H9 (cell line): ENCODE measurements around the gene PRKCA. TPM values are rescaled to one million over a fixed set of nuclear protein-coding genes. Genes with fewer than 3 reads are reported as not detected.

Source experiments
- DNase-seq: peaks from one replicate; pipeline ENCODE4 v3.0.0-alpha.2; 2017
- H2AFZ ChIP-seq: one replicate; pipeline ENCODE4 v1.6.1; 2013; ENCODE audit warnings: mild to moderate bottlenecking, low read length, control low read depth, moderate library complexity
- H2AK5ac ChIP-seq: 2 replicates; pipeline ENCODE4 v1.6.1; 2013; ENCODE audit warnings: low read length, control low read depth, mixed read lengths; ENCODE audit not compliant: insufficient read length
- H2BK120ac ChIP-seq: one replicate; pipeline ENCODE4 v1.6.1; 2013; ENCODE audit warnings: low read depth, mild to moderate bottlenecking, low read length, control low read depth, inconsistent platforms; ENCODE audit not compliant: poor library complexity, severe bottlenecking
- H2BK12ac ChIP-seq: 2 replicates; pipeline ENCODE4 v1.6.1; 2013; ENCODE audit warnings: low read length, control low read depth, mixed read lengths, low read depth; ENCODE audit not compliant: insufficient read length
- H2BK15ac ChIP-seq: 2 replicates; pipeline ENCODE4 v1.6.1; 2013; ENCODE audit warnings: low read depth, low read length, control low read depth
- H2BK20ac ChIP-seq: one replicate; pipeline ENCODE4 v1.6.1; 2013; ENCODE audit warnings: low read depth, mild to moderate bottlenecking, low read length, control low read depth, inconsistent platforms; ENCODE audit not compliant: poor library complexity, severe bottlenecking
- H2BK5ac ChIP-seq: 2 replicates; pipeline ENCODE4 v1.6.1; 2013; ENCODE audit warnings: low read length, control low read depth, mixed read lengths; ENCODE audit not compliant: insufficient read length
- H3K14ac ChIP-seq: 2 replicates; pipeline ENCODE4 v1.6.1; 2013; ENCODE audit warnings: low read length, control low read depth; ENCODE audit not compliant: insufficient read depth
- H3K18ac ChIP-seq: 2 replicates; pipeline ENCODE4 v1.6.1; 2013; ENCODE audit warnings: low read depth, mild to moderate bottlenecking, mixed read lengths, low read length, control low read depth; ENCODE audit not compliant: insufficient read length
- H3K23ac ChIP-seq: 2 replicates; pipeline ENCODE4 v1.6.1; 2013; ENCODE audit warnings: low read length, control low read depth, mixed read lengths, low read depth; ENCODE audit not compliant: insufficient read length
- H3K23me2 ChIP-seq: 2 replicates; pipeline ENCODE4 v1.6.1; 2013; ENCODE audit warnings: low read depth, mild to moderate bottlenecking, mixed read lengths, low read length, control low read depth; ENCODE audit not compliant: insufficient read length, poor library complexity, severe bottlenecking
- H3K27ac ChIP-seq: 2 replicates; pipeline ENCODE4 v1.5.1; 2013; ENCODE audit warnings: low read length, control low read depth, mixed read lengths, low read depth; ENCODE audit not compliant: insufficient read length
- H3K27me3 ChIP-seq: 2 replicates; pipeline ENCODE4 v1.6.1; 2013; ENCODE audit warnings: low read length, control low read depth, inconsistent platforms; ENCODE audit not compliant: insufficient read depth
- H3K4ac ChIP-seq: 2 replicates; pipeline ENCODE4 v1.6.1; 2013; ENCODE audit warnings: low read depth, mild to moderate bottlenecking, control low read depth, inconsistent platforms, low read length, moderate library complexity
- H3K4me1 ChIP-seq: 2 replicates; pipeline ENCODE4 v1.6.1; 2013; ENCODE audit warnings: low read length, control low read depth, inconsistent platforms; ENCODE audit not compliant: insufficient read depth
- H3K4me2 ChIP-seq: 2 replicates; pipeline ENCODE4 v1.6.1; 2013; ENCODE audit warnings: low read length, control low read depth, mixed read lengths; ENCODE audit not compliant: insufficient read length, insufficient read depth
- H3K56ac ChIP-seq: 2 replicates; pipeline ENCODE4 v1.6.1; 2013; ENCODE audit warnings: low read depth, mild to moderate bottlenecking, mixed read lengths, low read length, control low read depth; ENCODE audit not compliant: insufficient read length
- H3K79me1 ChIP-seq: 2 replicates; pipeline ENCODE4 v1.6.1; 2013; ENCODE audit warnings: low read depth, mild to moderate bottlenecking, moderate library complexity, low read length, control low read depth, inconsistent platforms; ENCODE audit not compliant: insufficient read depth, poor library complexity, severe bottlenecking
- H3K79me2 ChIP-seq: 2 replicates; pipeline ENCODE4 v1.6.1; 2013; ENCODE audit warnings: low read length, control low read depth, inconsistent platforms; ENCODE audit not compliant: insufficient read depth
- H3K9ac ChIP-seq: 2 replicates; pipeline ENCODE4 v1.6.1; 2013; ENCODE audit warnings: low read length, control low read depth, mixed read lengths; ENCODE audit not compliant: insufficient read length; ENCODE audit errors: extremely low read depth
- H3K9me3 ChIP-seq: one replicate; pipeline ENCODE4 v1.6.1; 2013; ENCODE audit warnings: low read depth, low read length, inconsistent platforms; ENCODE audit not compliant: control insufficient read depth
- H3T11ph ChIP-seq: one replicate; pipeline ENCODE4 v1.6.1; 2013; ENCODE audit warnings: mild to moderate bottlenecking, low read length, control low read depth, inconsistent platforms
- H4K20me1 ChIP-seq: one replicate; pipeline ENCODE4 v1.6.1; 2013; ENCODE audit not compliant: control insufficient read depth, insufficient read length, insufficient read depth
- H4K5ac ChIP-seq: 2 replicates; pipeline ENCODE4 v1.6.1; 2013; ENCODE audit warnings: low read depth, mild to moderate bottlenecking, mixed read lengths, low read length, control low read depth; ENCODE audit not compliant: insufficient read length
- H4K8ac ChIP-seq: replicated peaks from 2 replicates; pipeline ENCODE4 v1.6.1; 2013; ENCODE audit warnings: low read length, control low read depth, mixed read lengths, low read depth; ENCODE audit not compliant: insufficient read length
- H4K91ac ChIP-seq: 2 replicates; pipeline ENCODE4 v1.6.1; 2013; ENCODE audit warnings: low read depth, mild to moderate bottlenecking, moderate library complexity, mixed read lengths, low read length, control low read depth; ENCODE audit not compliant: insufficient read length
- H3K27ac Mint-ChIP-seq, 3 experiments: 2 replicates in 2 of 3; 3 replicates in 1 of 3; pipeline ENCODE4 v1.8.0; 2020 to 2021; ENCODE audit warnings: mixed read lengths in 3 of 3, mild to moderate bottlenecking in 1 of 3, moderate library complexity in 1 of 3
- H3K27me3 Mint-ChIP-seq: 2 replicates; pipeline ENCODE4 v1.8.0; 2021; ENCODE audit warnings: low read depth, mild to moderate bottlenecking, moderate library complexity, mixed read lengths
- H3K36me3 Mint-ChIP-seq, 3 experiments: 2 replicates in 2 of 3; 3 replicates in 1 of 3; pipeline ENCODE4 v1.8.0; 2020 to 2021; ENCODE audit warnings: low read depth in 3 of 3, mixed read lengths in 3 of 3; ENCODE audit not compliant: insufficient read depth in 1 of 3
- H3K4me1 Mint-ChIP-seq, 2 experiments: 2 replicates each; pipeline ENCODE4 v1.8.0; 2020; ENCODE audit warnings: mixed read lengths in 2 of 2
- H3K4me3 Mint-ChIP-seq, 2 experiments: 2 replicates in 1 of 2; 3 replicates in 1 of 2; pipeline ENCODE4 v1.8.0; 2020 to 2021; ENCODE audit warnings: mild to moderate bottlenecking in 2 of 2, mixed read lengths in 2 of 2, moderate library complexity in 1 of 2
- H3K9me3 Mint-ChIP-seq, 2 experiments: 2 replicates in 1 of 2; 3 replicates in 1 of 2; pipeline ENCODE4 v1.8.0; 2020; ENCODE audit warnings: mild to moderate bottlenecking in 2 of 2, mixed read lengths in 2 of 2, moderate library complexity in 1 of 2
- CTCF ChIP-seq: fragments of 200-600 bp; sonication (generic); conservative IDR thresholded peaks from 3 replicates; pipeline ENCODE4 v1.8.0; 2021; ENCODE audit warnings: antibody characterized with exemption, mild to moderate bottlenecking
- WGBS: extraction: QIAGEN DNeasy Blood & Tissue Kit; methylation state at CpG from one replicate; pipeline ENCODE4 v1.1.7; 2013; ENCODE audit warnings: missing lambda C conversion rate, low lambda C conversion rate, mixed read lengths; ENCODE audit not compliant: insufficient read length; ENCODE audit errors: extremely low coverage; 5-methylcytosine and 5-hydroxymethylcytosine counted together
- total RNA-seq: library from RNA; stranded (reverse); gene quantifications from 2 replicates; pipeline ENCODE4 v1.2.1, GENCODE V29; 2021

Gene PRKCA
- total RNA-seq, 1 experiment from 2014 or later: 10.5 TPM

- no peak overlapping the region for H2BK20ac ChIP-seq
- H3K4me1 ChIP-seq: no peaks in the 10 kb centered on the region
- H3K9me3 ChIP-seq: peaks cover 5% of the 10 kb centered on the region
- H3K36me3 Mint-ChIP-seq: peaks cover 4 to 13% (median 4%) of the 10 kb centered on the region in 3 experiments; a peak in 5 of 7 replicates
- no peak overlapping the region for H2BK15ac ChIP-seq
- no peaks in the 10 kb centered on the region for H3K79me2 ChIP-seq
- no peak overlapping the region for H2BK12ac ChIP-seq
- no peaks in the 10 kb centered on the region for H3K27me3 ChIP-seq
- WGBS: no CpG with 5 or more reads among the region's 2 CpGs
- no peak overlapping the region for H2AFZ ChIP-seq
- H3K18ac ChIP-seq: no peak overlapping the region
- H2BK120ac ChIP-seq: no peak overlapping the region
- H3K14ac ChIP-seq: no peak overlapping the region
- no peaks in the 10 kb centered on the region for H3K23me2 ChIP-seq
- no peak overlapping the region for H3K4me2 ChIP-seq
- no peak overlapping the region for H3K27ac ChIP-seq
- H3K79me1 ChIP-seq: no peaks in the 10 kb centered on the region
- H3K9ac ChIP-seq: no peak overlapping the region
- H3K56ac ChIP-seq: no peak overlapping the region
- H3T11ph ChIP-seq: no peak overlapping the region
- no peak overlapping the region for H4K8ac ChIP-seq
- no peak overlapping the region for H4K5ac ChIP-seq
- no peak overlapping the region for H4K91ac ChIP-seq
- TF ChIP-seq CTCF: no peak
- H3K4me3 Mint-ChIP-seq: no peak overlapping the region
- no peak overlapping the region for H2BK5ac ChIP-seq
- no peaks in the 10 kb centered on the region for H4K20me1 ChIP-seq
- no peak for DNase-seq
- H3K27me3 Mint-ChIP-seq: peaks cover 3% of the 10 kb centered on the region
- no peak overlapping the region for H3K27ac Mint-ChIP-seq
- no peak overlapping the region for H3K23ac ChIP-seq
- H3K4me1 Mint-ChIP-seq: peaks cover 0 to 4% of the 10 kb centered on the region in 2 experiments; a peak in 1 of 4 replicates
- H2AK5ac ChIP-seq: no peak overlapping the region
- no peak overlapping the region for H3K4ac ChIP-seq
- H3K9me3 Mint-ChIP-seq: peaks cover 15 to 18% of the 10 kb centered on the region in 2 experiments
Measured at GRCh38 chr17:66813296-66813695, 510.9 kb downstream of the PRKCA start.
